Body of pancreas (tissue), 4 donors: ENCODE data around the gene ACTN1.

Source experiments
- CTCF ChIP-seq, 7 experiments: fragments of 450-650 bp in 4 of 7; fragments of 200-600 bp in 3 of 7; sonication (generic) in 3 of 7; IDR thresholded peaks; one replicate each; pipeline ENCODE4 v1.5.1; 2016 to 2019; ENCODE audit warnings: antibody characterized with exemption in 7 of 7
- POLR2A ChIP-seq, 3 donors: fragments of 450-650 bp; IDR thresholded peaks; one replicate each; pipeline ENCODE4 v1.6.1; 2016; ENCODE audit warnings: antibody characterized with exemption in 3 of 3, mild to moderate bottlenecking in 2 of 3

- TF ChIP-seq CTCF (IDR thresholded peaks at IDR 0.05) (no peak), POLR2A (IDR thresholded peaks at IDR 0.05) (no peak)
Observed at GRCh38 chr14:68842298-68842697, 136.8 kb downstream of the ACTN1 start.
